ENCODE measurements around the gene IPO5.

IPO5 gene
- total RNA-seq = 93.5 to 376 (median 158) reads per million in 9 experiments

DNA sequence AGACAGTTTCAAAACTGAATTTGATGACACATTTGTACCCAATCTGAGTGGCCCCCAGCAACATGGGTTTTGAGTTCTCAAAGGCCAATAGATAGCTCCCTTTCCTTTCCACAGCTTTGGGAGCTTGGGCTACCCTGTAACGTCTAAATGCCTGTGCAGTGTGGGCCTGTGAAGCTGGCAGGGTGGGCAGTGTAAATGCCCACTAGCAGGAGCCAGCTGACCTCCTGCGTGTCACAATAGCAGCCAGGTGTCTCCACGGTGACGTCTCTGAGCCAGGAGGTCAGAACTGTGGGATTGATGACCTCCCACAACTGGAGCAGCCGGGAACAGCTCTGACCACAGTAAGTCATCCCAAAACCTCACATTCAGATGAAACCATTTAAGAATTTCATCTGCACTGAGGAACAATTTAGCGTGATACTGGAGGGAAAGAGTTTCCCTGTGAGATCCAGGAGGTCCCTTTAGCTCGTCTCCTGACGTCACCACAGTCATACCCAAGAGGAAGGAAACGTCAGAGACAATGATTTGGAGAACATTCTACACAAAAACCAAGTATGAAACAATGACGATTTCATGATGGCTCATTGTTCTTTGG, at the start of gene IPO5:
IPO5 (plus strand) TSS at position 300 of the 595 bp plus-strand sequence. CDS start 23,022 bp downstream, outside the sequence.
- Mint-ChIP-seq H3K36me3 (ENCODE audit: insufficient read depth) (no peaks in the 10 kb centered on the region), H3K27ac (no peak within 1 kb of the TSS), H3K4me3 (no peak within 1 kb of the TSS), H3K4me1 (ENCODE audit: low read depth in 2 of 2) (no peaks in the 10 kb centered on the region), H3K27me3 (peaks cover 11 to 19% of the 10 kb centered on the region in 2 donors), H3K9me3 (no peaks in the 10 kb centered on the region)
- DNase-seq (no peak), ATAC-seq (replicated peaks) (no peak)

GRCh38 chr13:97904059-97904458, 49.4 kb upstream of the IPO5 start:
- H3K36me3 Mint-ChIP-seq (ENCODE audit: insufficient read depth) = no peaks in the 10 kb centered on the region
- no peak overlapping the region for H3K27ac Mint-ChIP-seq
- ATAC-seq (replicated peaks) (no peak), DNase-seq (no peak)
- no peak overlapping the region for H3K4me3 Mint-ChIP-seq
- H3K4me1 Mint-ChIP-seq (ENCODE audit: low read depth in 2 of 2) = no peaks in the 10 kb centered on the region
- peaks cover 0 to 2% of the 10 kb centered on the region in 2 donors for H3K9me3 Mint-ChIP-seq
- peaks cover 40 to 50% of the 10 kb centered on the region in 2 donors for H3K27me3 Mint-ChIP-seq

GRCh38 chr13:97905517-97905916, 48.0 kb upstream of the IPO5 start:
- H3K9me3 Mint-ChIP-seq = peaks cover 0 to 2% of the 10 kb centered on the region in 2 donors
- no peak overlapping the region for H3K27ac Mint-ChIP-seq
- ATAC-seq (replicated peaks) (no peak), DNase-seq (no peak)
- H3K4me1 Mint-ChIP-seq (ENCODE audit: low read depth in 2 of 2) = no peaks in the 10 kb centered on the region
- no peaks in the 10 kb centered on the region for H3K36me3 Mint-ChIP-seq (ENCODE audit: insufficient read depth)
- H3K4me3 Mint-ChIP-seq = no peak overlapping the region
- peaks cover 32 to 58% of the 10 kb centered on the region in 2 donors for H3K27me3 Mint-ChIP-seq

DNA sequence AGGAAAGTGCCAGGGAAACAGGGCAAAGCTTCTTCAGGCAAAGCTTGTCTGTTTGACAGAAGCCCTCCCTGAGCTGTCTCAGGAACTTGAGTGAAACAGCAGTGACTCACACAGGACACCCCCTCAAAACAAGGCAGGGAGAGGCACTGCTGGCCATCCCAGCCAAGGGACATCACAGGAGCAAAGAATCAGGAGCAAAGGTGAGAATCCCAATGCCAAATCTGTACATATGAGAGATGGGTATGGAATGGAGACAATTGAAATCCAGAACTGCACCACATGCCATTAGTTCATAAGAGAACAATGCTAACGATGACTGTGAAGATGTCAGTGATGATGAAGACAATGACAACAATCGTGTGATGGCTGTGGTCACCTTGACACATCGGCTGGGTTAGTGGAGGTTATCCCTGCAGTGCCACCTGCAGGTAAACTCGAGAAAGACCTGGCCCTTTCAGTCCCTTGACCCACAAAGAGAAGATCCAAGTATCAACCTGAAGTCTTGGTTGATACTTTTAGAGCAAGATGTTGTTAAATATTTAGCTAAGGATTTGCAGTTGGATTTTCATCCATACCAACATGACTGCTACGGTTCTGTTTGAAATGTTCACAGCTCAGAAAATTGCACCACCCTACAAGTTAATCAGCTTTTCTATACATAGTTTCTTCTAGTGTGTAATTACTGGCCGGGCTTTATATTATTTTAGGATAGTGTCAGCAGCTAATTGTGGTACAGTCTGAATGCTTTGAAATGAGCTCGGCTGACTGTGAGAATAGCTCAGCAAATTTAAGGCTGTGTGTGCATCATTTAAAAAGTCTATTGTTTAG, 42.0 kb upstream of the IPO5 start:
- Mint-ChIP-seq H3K27ac (no peak overlapping the region), H3K4me1 (ENCODE audit: low read depth in 2 of 2) (peaks cover 0 to 2% of the 10 kb centered on the region in 2 donors), H3K4me3 (no peak overlapping the region), H3K27me3 (peaks cover 44 to 48% of the 10 kb centered on the region in 2 donors), H3K36me3 (ENCODE audit: insufficient read depth) (no peaks in the 10 kb centered on the region), H3K9me3 (peaks cover 5% of the 10 kb centered on the region in 2 donors)
- ATAC-seq (replicated peaks) (no peak), DNase-seq (no peak)

GRCh38 chr13:97912139-97912535, 41.3 kb upstream of the IPO5 start:
- no peak for DNase-seq
- no peak overlapping the region for H3K4me3 Mint-ChIP-seq
- H3K27ac Mint-ChIP-seq = no peak overlapping the region
- H3K4me1 Mint-ChIP-seq (ENCODE audit: low read depth in 2 of 2) = peaks cover 0 to 2% of the 10 kb centered on the region in 2 donors
- peaks cover 5% of the 10 kb centered on the region in 2 donors for H3K9me3 Mint-ChIP-seq
- no peaks in the 10 kb centered on the region for H3K36me3 Mint-ChIP-seq (ENCODE audit: insufficient read depth)
- no peak for ATAC-seq (replicated peaks)
- peaks cover 42 to 48% of the 10 kb centered on the region in 2 donors for H3K27me3 Mint-ChIP-seq

GRCh38 chr13:97913206-97913605, 40.3 kb upstream of the IPO5 start:
- Mint-ChIP-seq H3K9me3 (peaks cover 5% of the 10 kb centered on the region in 2 donors), H3K4me1 (ENCODE audit: low read depth in 2 of 2) (peaks cover 0 to 2% of the 10 kb centered on the region in 2 donors), H3K4me3 (no peak overlapping the region), H3K36me3 (ENCODE audit: insufficient read depth) (no peaks in the 10 kb centered on the region), H3K27ac (no peak overlapping the region), H3K27me3 (peaks cover 31 to 44% of the 10 kb centered on the region in 2 donors)
- ATAC-seq (replicated peaks) = no peak
- no peak for DNase-seq

DNA sequence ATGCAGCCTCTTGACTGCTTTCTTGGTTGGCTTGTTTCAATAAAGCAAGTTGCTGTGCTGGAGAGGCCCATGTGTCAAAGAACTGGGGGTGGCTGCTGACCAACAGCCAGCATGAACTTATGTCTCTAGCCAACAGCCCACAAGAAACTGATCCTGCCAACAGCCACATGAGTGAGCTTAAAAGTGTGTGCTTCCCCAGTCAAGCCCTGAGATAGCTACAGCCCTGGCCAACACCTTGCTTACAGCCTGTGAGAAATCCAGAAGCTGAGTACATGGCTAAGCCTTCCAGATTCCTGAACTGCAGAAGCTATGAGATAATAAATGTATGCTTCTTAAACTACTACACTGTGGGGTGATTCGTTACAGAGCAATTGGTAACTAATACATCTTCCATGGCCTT, 38.9 kb upstream of the IPO5 start:
- Mint-ChIP-seq H3K27ac (no peak overlapping the region), H3K4me3 (no peak overlapping the region), H3K4me1 (ENCODE audit: low read depth in 2 of 2) (peaks cover 0 to 2% of the 10 kb centered on the region in 2 donors), H3K27me3 (peaks cover 30 to 40% of the 10 kb centered on the region in 2 donors), H3K9me3 (peaks cover 5% of the 10 kb centered on the region in 2 donors), H3K36me3 (ENCODE audit: insufficient read depth) (no peaks in the 10 kb centered on the region)
- no peak for DNase-seq
- ATAC-seq (replicated peaks) = no peak

GRCh38 chr13:97921176-97921816, 32.2 kb upstream of the IPO5 start:
- DNase-seq = no peak
- H3K36me3 Mint-ChIP-seq (ENCODE audit: insufficient read depth) = no peaks in the 10 kb centered on the region
- H3K4me1 Mint-ChIP-seq (ENCODE audit: low read depth in 2 of 2) = no peaks in the 10 kb centered on the region
- no peak for ATAC-seq (replicated peaks)
- no peak overlapping the region for H3K4me3 Mint-ChIP-seq
- H3K9me3 Mint-ChIP-seq = peaks cover 0 to under 1% of the 10 kb centered on the region in 2 donors
- H3K27ac Mint-ChIP-seq = no peak overlapping the region
- peaks cover 17 to 33% of the 10 kb centered on the region in 2 donors for H3K27me3 Mint-ChIP-seq

DNA sequence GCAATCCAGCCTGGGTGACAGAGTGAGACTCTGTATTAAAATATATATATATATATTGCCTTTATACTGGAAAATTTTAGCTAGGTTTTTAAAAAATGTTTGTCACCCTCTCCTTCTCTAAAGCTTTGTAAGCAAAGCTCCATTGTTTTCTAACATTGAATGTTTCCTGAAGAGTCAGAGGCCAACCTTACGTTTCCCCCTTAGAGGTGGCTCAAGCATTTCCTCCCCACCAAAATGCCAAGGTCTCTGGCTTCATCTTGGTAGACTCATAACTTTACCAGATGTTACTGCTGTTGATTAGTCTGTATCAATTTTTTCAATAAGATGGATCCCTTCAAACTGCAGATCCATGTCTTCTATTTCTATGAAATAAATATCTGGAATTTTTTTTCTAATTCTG, 25.2 kb upstream of the IPO5 start:
- no peaks in the 10 kb centered on the region for H3K9me3 Mint-ChIP-seq
- ATAC-seq (replicated peaks) (no peak), DNase-seq (no peak)
- peaks cover 19 to 34% of the 10 kb centered on the region in 2 donors for H3K27me3 Mint-ChIP-seq
- H3K27ac Mint-ChIP-seq = no peak overlapping the region
- H3K4me1 Mint-ChIP-seq (ENCODE audit: low read depth in 2 of 2) = no peaks in the 10 kb centered on the region
- H3K36me3 Mint-ChIP-seq (ENCODE audit: insufficient read depth) = peaks cover 5% of the 10 kb centered on the region
- H3K4me3 Mint-ChIP-seq = no peak overlapping the region

- ATAC-seq (replicated peaks) (no peak), DNase-seq (no peak)
- Mint-ChIP-seq H3K4me3 (no peak overlapping the region), H3K9me3 (no peaks in the 10 kb centered on the region), H3K36me3 (ENCODE audit: insufficient read depth) (peaks cover 5% of the 10 kb centered on the region), H3K27me3 (peaks cover 40 to 57% of the 10 kb centered on the region in 2 donors), H3K27ac (no peak overlapping the region), H3K4me1 (ENCODE audit: low read depth in 2 of 2) (no peaks in the 10 kb centered on the region)
These were observed 21.4 kb upstream of the IPO5 start for GRCh38 chr13:97932036-97932435.

- DNase-seq = no peak
- H3K4me1 Mint-ChIP-seq (ENCODE audit: low read depth in 2 of 2) = no peaks in the 10 kb centered on the region
- no peak for ATAC-seq (replicated peaks)
- H3K4me3 Mint-ChIP-seq = no peak overlapping the region
- H3K27me3 Mint-ChIP-seq = peaks cover 40 to 63% of the 10 kb centered on the region in 2 donors
- peaks cover 3% of the 10 kb centered on the region for H3K36me3 Mint-ChIP-seq (ENCODE audit: insufficient read depth)
- no peaks in the 10 kb centered on the region for H3K9me3 Mint-ChIP-seq
- no peak overlapping the region for H3K27ac Mint-ChIP-seq
These were observed 20.8 kb upstream of the IPO5 start for GRCh38 chr13:97932647-97933046.

GRCh38 chr13:97933776-97934175, 19.7 kb upstream of the IPO5 start:
- Mint-ChIP-seq H3K4me3 (no peak overlapping the region), H3K9me3 (no peaks in the 10 kb centered on the region), H3K36me3 (ENCODE audit: insufficient read depth) (no peaks in the 10 kb centered on the region), H3K4me1 (ENCODE audit: low read depth in 2 of 2) (no peaks in the 10 kb centered on the region), H3K27ac (no peak overlapping the region), H3K27me3 (peaks cover 48 to 73% of the 10 kb centered on the region in 2 donors)
- DNase-seq = no peak
- no peak for ATAC-seq (replicated peaks)

- Mint-ChIP-seq H3K4me1 (ENCODE audit: low read depth in 2 of 2) (no peaks in the 10 kb centered on the region), H3K36me3 (ENCODE audit: insufficient read depth) (no peaks in the 10 kb centered on the region), H3K27ac (no peak overlapping the region), H3K9me3 (no peaks in the 10 kb centered on the region), H3K27me3 (peaks cover 42 to 81% of the 10 kb centered on the region in 2 donors), H3K4me3 (no peak overlapping the region)
- no peak for DNase-seq
- no peak for ATAC-seq (replicated peaks)
These were observed 18.9 kb upstream of the IPO5 start for GRCh38 chr13:97934590-97934989.

Data from effector memory CD8-positive, alpha-beta T cell (primary cell).